TTC549 (cell line): ENCODE measurements around the gene OSBP2.

ENCODE experiments used
- FAIRE-seq: peaks from 2 replicates; lab custom pipeline; 2012; peaks lifted over from hg19 to GRCh38; lab: Jason Lieb, UNC

OSBP2 gene

DNA sequence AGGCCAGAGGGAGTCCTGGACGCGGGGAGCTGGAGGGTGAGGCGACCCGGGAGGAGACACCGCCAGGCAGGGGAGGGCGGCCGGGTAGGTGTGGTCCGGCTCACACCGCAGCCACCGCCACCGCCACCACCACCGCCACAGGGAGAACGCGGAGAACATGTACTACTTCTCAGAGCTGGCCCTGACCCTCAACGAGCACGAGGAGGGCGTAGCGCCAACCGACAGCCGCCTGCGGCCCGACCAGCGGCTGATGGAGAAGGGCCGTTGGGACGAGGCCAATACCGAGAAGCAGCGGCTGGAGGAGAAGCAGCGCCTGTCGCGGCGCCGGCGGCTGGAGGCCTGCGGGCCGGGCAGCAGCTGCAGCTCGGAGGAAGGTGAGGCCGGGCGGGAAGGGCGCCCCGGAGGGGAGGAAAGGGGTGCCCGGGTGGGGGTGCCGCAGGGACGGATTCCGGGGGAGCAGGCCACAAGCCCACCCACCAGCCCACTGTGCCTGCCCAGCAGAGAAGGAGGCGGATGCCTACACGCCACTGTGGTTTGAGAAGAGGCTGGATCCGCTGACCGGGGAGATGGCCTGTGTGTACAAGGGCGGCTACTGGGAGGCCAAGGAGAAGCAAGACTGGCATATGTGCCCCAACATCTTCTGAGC lies 211.1 kb downstream of the OSBP2 start:
- no peak for FAIRE-seq

DNA sequence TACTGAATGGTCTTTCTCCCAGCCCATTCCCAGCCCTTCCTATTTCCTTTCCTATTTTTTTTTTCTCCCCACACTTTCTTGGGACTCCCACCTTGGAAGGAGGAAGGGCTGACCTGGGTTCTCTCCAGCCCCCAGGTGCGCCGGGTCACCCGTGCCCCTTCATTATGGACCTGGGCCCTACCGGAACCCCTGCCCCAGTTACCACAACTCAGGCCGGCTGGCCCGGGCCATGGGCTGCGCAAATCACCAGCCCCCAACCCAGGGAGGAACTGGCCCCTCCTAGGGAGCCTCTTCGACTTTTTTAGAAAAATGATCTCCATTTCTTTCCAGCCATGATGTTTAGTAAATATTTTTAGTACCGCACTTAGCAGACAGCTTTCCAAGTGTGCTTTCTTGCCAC lies 211.7 kb downstream of the OSBP2 start:
- FAIRE-seq, result no peak

DNA sequence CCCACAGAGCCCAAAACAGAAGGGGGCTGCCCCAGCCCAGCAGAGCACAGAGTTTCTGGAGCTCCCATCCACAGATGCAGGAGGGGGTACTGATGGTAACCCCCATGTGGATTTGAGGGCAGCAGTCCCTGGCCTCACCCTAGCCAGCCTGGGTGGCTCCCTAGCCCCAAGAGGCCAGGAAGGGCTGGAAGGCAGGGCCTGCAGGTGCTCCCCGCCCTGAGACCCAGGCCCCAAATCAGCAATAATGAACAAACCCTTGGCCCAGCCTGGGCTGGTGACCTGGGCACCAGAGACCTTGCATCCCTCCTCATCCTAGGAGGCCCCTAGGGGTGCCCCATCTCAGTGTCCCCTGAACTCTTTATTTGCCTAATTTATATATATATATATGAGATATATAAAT lies 212.3 kb downstream of the OSBP2 start:
- no peak for FAIRE-seq

DNA sequence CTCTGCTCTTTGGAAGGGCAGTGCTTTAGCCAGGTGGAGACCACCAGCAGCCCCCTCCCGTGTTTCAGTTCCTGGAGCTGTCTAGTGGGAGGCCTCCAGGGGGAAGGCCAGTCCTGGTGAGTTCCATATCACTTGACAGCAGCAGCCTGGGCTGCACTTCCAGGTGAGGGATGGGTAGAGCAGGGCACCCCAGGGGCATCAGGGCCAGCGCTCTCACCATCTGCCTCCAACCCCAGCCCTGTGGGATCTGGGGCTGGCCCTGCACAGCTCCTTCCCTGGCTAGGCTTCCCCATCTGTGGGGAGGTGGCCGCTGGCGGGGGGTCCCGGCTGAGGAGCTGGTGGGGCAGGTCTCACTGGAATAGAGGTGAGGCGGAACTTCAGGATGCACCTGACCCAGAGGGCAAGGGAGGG lies 213.4 kb downstream of the OSBP2 start:
- no peak for FAIRE-seq

DNA sequence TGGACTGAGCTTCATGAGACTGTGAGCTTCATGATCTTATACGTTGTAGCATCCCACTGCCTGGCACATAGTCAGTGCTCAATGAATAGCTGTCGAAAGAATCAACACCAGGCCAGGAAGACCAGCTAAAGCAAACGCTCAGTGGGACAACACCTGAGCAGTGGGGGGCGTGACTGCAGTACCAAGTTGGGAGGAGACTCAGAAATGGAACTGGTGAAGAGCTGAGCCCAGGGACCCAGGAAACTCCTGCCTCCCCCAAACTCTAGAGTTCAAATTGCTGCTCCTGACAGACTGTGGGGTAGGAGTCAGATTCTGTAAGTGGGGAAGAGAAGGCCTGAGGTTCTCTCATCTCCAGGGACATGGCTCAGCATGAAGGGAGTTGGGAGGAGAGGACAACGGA lies 214.6 kb downstream of the OSBP2 start:
- no peak for FAIRE-seq

DNA sequence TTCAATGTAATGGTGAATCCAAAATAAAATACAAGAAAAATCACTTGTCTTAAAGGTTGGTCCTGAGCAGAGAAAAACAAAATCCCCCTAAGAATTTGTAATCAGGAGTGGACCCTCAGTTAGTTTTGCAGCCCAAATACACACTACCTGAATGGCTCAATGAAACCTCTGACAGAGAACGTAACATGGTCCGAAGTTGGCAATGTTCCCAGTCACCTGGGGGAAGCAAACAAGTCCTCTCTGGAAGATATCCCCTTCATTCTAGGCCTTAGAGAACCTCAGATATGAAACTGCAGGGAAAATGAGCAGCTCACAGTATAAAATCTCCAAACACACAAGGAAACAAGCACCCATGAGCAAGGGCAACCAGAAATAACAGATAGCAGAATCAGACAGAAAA lies 215.7 kb downstream of the OSBP2 start:
- FAIRE-seq, result no peak

DNA sequence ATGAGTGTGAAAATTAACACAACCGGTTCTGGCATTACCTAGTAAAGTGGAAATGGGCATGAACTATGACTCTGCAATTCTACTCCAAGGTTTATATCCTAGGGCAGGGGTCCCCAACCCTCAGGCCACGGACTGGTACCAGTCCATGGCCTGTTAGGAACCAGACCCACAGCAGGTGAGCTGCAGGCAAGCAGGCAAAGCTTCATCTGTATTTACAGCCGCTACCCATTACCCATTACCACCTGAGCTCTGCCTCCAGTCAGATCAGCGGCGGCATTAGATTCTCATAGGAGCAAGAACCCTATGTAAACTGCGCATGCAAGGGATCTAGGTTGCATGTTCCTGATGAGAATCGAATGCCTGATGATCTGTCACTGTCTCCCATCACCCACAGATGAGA lies 224.1 kb downstream of the OSBP2 start:
- no peak for FAIRE-seq

DNA sequence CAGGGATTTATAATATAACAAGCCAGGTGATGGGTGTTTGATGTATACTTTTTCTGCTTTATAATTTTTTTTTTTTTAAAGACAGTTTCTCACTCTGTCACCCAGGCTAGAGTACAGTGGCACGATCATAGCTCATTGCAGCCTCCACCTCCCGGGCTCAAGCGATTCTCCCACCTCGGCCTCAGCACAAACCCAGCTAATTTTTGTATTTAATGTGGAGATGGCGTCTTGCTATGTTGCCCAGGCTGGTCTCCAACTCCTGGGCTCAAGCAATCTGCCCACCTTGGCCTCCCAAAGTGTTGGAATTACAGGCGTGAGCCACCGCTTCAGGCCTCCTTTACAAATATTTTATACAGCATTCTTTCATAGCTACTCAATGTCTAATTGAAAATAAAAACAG lies 225.3 kb downstream of the OSBP2 start:
- FAIRE-seq, result no peak

DNA sequence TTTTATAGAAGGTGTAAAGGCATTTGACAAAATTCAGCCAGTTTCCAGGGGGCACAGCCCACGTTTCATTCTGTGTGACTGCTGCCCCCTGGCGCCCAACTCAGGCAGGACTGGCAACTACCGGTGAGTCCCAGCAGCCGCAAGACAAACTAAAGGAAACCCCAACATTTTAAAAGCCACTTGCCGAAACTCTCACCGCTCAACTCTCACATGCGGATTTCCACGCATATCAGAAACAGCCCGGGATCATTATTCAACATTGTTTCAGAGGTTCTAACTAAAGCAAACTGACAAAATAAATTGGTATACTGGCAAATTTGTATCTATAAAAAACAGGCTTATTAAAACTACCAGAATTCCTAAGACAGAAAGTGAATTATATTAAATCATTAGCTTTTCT lies 225.7 kb downstream of the OSBP2 start:
- no peak for FAIRE-seq

DNA sequence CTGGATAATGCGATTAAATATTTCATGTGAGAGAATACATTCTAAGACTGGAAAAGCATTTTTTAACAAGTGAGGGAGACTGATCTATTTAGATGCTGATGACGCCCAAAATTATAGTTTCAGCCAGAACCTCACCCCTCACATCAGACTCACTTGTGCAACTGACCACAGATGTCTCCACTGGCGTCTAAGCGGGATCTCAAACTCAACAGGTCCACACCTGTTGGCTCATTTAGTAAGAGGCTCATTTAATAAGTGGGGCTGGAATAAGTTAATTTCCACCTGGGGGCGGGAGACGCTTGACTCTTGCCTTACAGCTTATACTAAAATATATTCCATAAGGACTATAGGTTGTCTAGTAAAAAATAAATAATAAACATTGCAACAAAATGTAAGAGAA lies 226.4 kb downstream of the OSBP2 start:
- no peak for FAIRE-seq

DNA sequence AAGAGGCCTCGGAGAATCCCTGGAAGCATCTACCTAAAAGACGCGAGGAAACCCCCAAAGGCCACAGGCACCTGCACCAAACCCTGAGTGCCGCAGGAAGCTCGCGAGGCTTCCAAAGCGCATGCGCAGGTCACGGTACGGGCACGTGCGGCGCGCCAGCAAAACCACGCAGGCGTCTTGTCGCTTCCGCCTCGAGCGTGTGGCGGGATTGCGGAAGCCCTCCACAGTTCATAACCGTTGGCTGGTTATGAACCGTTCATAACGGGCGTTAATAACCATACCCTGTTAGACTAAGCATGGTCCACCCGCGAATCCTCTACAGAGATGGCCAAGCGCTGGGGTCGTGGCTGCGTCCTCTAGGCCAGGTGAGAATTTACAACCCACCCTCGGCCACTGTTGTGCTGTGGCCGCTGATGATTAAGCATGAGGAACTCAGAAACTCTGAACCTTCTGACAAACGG lies 227.5 kb downstream of the OSBP2 start:
- no peak for FAIRE-seq

DNA sequence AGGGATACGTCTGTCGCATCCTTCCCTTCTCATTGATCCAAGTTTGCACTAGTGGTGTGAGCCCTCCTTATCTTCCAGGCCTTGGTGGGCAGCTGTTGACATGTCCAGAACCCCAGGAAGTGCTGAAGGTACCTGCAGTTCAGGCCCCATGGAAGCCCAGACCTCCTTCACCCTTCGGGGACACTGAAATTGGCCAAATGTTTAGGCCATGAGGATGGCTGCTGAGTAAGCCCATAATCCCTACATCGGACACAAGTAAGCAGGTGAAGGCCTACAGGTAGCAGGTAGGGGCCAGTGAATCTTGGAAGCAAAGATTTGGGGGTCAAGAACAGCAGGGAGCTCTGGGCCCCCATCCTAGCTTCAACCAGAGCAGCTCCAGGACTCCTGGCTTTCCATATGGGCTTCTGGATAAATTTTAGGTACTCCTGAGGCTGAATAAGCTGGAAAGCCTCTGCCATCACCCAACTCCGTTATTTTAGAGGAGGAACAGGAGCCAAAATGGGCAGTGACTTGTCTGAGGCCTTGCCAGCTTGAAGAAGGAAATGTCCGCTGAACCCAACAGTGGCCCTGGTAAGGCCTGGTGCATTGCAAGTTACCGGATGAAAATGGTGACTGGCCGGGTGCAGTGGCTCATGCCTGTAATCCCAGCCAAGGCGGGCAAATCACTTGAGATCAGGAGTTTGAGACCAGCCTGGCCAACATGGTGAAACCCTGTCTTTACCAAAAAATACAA lies 228.7 kb downstream of the OSBP2 start:
- no peak for FAIRE-seq

DNA sequence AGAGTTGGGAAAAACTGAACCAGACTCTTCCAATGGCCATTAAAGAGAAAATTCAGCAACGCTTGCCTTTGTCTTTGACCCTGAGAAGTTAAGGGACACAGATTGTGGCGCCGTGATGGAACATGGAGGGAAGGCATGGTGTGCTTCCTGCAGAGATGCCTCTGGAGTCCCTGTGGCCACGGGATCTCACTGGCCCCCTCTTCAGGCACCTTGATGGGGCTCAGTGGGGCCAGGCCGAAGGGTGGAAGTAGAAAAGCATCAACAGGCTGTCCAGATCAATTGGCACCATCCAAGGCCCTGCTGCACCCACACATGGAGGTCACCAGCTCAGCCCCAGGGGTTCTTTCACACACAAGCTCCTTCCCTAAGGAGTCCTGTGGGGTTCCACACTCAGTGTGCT lies 231.0 kb downstream of the OSBP2 start:
- FAIRE-seq, result no peak

DNA sequence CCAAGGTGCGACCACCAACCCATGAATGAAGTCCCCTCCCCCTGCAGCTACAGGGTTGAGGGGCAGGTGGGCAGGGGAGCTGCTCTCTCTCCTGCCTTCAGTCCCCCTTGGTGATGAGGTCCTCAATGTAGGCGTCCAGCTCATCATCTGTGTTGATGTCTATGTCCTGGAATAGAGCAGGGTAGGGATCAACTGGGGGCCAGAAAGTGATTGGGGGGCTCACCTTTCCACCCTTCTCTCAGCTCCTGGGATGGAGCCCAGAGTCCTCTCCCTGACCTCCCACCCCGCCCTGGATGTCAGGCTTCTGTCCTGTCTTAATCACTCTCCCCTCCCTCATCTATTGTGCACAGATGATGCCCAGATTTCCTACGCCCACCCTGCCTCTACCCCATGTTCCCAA lies 232.0 kb downstream of the OSBP2 start:
- no peak for FAIRE-seq

DNA sequence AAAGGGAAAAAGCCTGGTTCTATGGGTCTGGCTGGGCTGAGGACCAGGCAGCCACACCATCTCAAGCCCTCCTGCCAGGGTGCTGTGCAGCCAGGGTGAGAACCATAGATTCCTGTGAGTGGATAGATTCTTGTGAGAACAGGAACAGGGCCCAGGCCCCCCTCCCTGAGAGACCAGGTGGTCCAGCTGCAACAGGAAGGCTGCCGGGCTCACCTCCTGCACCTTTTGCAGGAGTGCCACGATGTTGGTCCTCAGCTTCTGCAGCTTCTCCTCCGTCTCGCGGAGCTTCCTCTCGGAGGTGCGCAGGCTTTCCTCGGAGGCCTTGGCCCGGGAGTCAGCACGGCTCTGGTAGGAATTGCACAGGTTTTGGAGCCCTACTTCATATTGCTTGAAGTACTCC lies 233.1 kb downstream of the OSBP2 start:
- FAIRE-seq, result no peak

DNA sequence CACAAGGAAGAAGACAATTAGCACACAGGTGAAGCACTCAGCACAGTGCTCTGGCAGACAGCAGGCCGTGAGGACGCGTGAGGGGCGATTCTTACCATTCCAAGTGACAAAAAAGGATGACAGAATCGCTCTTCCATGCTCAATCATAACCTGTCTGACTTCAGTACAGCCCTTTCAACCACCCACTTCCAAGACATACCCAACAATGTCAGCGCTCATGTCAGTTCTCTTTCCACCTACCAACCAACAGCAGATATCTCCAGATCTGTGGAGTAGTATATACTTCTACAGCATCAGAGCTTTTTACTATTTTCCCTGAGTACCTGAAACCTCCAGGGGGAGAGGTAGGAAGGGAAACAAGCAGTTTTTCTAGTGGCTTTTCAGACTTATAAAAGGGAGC lies 233.7 kb downstream of the OSBP2 start:
- no peak for FAIRE-seq

DNA sequence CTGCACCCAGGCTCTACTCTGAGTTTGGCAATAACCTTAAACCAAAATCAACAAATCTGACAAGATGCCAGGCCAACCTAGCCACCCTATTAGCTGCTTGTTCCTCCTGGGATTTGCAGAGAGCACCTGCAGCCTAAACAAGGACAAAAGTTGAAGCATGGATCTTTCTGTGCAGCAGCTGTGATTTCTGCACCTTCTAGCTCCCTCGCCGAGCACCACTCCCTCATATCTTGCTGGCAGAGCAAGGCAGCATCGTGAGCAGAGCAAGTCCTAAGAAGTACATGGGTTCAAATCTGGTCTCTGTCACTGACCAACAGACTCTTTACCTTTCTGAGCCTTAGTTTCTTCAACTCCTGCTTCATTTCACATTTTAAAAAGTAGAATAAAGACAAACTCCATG lies 235.6 kb downstream of the OSBP2 start:
- FAIRE-seq, result no peak

DNA sequence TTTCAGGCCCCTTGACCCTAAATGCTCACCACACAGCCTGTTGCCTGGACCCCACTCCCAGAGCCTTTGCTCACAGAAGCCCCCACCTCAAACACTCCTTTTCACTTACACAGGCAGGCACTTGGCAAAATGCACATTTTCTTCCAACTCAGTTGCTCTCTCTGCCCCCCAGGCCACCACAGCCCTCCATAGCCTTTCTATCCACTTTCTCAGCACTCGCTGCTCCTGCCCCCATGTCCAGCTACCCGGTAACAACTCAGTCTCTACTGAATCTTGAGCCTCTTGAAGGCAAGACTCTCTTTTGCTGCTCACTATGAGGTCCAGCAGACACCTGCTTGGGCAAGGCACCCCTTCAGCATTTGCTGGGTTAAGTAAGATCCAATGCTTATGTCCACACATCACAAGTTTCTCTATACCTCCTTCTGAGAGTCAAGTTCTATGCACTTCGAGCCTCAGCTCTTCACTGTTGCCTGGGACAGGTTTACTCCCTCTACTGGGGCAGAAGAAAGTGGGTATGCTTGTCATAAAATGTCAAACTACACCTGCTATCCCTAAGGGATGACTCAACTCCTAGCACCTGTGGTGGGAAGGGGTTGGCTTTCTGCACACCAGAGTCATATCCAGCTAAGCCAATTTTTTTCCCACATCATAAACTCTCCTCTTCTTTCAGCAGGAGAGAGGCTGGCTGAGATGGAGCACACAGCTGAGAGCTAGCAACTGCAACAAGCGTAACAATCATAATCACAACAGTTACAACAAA lies 237.0 kb downstream of the OSBP2 start:
- no peak for FAIRE-seq

DNA sequence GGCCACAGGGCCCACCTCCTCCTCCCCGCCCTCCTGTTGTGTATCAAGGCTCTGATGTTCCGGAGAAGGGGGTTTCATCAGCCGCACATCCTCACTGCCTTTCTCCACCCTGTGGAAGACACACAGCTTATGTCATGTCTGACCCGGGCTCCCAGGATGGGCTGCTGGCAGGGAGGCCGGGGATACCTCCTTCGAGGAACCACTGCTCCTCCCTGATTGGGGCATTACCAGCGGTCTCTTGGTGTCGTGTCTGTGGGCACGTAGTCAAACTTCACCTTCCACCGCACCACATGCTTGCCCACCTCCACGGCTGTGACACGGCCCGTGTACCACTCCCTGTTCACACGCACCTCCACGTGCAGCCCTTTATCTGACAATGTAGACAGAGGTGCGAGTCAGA lies 238.0 kb downstream of the OSBP2 start:
- no peak for FAIRE-seq

DNA sequence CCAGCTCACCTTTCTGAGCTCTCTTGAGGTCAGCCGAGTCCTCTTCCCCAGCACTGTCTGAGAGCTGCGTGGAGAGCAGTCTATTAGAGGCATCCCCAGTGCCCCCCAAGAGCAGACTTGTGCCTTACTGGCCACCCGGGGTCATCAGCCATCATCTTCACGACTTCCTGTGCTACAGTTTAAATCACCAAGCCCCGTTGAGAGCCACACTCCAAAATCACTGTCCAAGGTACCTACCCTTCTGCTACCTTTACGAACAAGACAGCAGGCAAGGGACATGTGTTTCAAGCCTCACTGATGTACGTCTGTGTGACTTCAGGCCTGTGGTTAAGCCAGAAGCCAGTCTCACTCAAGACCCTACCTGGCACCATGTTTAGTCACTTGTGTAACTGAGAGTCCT lies 238.8 kb downstream of the OSBP2 start:
- no peak for FAIRE-seq

DNA sequence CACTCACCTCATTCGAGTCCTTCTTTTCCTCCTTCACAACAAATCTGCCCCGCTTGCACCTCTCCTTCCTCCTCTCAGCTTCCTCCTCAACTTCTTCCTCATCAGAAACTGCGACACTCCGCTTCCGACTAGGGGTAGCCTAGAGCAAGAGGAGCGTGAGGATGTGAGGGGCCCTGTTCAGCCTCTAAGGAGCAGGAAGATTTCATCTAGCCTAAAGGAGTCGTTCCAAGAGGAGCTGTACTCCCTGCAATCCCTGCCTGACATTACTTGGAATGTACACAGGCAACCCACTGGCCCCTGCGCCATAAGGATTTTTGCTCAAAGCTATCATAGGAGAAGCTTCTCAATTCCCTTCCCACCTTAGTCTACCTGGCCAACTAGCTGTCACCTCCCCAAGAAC lies 239.4 kb downstream of the OSBP2 start:
- FAIRE-seq, result no peak

DNA sequence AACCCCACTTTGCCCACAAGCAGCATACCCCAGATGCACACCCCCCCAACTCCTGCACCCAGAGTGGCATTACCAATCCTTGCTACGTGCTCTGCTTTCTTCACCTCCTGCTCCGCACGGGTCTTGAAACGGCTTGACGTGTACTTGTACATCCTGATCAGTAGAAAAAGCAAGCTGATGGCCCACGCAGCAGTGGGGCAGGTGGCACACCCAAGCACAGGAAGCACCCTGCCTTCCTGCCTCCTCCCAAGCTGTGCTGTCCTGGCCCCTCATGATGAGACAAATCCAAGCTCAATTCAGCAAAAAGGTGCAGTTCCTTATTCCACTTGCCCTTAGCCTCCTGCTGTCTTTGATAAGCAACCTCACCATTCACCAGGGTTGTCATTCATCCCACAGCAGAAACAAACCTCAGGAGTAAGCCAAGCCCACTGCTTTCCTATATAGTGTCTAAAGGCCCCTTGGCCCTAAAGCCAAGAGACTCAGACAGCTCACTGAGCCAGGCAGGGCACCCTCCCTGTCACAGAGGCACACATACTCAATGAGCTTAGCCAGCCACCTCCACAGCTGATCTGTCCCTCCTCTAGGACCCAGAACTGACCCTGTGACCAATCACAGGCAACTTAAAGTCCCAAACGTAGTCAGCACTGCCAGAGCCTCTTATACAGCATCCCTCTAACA lies 246.2 kb downstream of the OSBP2 start:
- FAIRE-seq, result no peak

DNA sequence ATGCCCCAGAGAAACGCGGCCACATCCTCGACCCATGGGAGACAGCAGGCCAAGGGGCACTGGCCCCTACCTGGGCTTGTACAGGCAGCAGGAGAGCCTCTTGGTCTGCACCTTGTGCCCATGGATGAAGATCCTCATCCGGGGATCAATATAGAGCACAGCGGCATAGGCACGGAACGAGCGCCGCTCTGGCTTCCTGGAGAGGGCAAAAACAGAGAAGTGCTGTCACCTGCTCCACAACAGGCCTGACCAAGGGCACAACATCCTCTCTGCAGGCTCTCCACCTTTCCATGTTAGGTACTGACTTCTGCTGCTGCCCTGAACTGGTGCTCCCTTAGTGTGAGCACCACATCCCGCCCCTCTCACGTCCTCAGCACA lies 246.7 kb downstream of the OSBP2 start:
- no peak for FAIRE-seq
